OCI-LY7 (cell line): ENCODE measurements around the gene RPL28. TPM values are rescaled to one million over a fixed set of nuclear protein-coding genes. Genes with fewer than 3 reads are reported as not detected.

Experiments used
- BruUV-seq: library from RNA; stranded (reverse); fragments of 400-500 nt; replicated peaks from 2 replicates; lab custom pipeline; 2021; lab: Mats Ljungman, UMichigan
- CTCF ChIA-PET: fragments of 300-600 bp; sonication (Branson Sonifier 250); formaldehyde crosslinking; loops from one replicate; lab custom pipeline; 2022; ENCODE audit warnings: antibody characterized with exemption; ENCODE audit not compliant: unreplicated experiment; lab: Charles Lee
- POLR2A ChIA-PET: fragments of 300-600 bp; sonication (Branson Sonifier 250); formaldehyde crosslinking; loops from one replicate; lab custom pipeline; 2022; ENCODE audit warnings: antibody characterized with exemption; lab: Charles Lee
- DNase-seq: peaks from one replicate; pipeline ENCODE4 v3.0.0-alpha.2; 2015; ENCODE audit warnings: low spot score
- H2AFZ ChIP-seq: fragments of 200-600 bp; sonication (generic), shearing (Covaris generic); 2 replicates; pipeline ENCODE4 v1.6.1; 2014; ENCODE audit warnings: mild to moderate bottlenecking, antibody characterized with exemption, low read length, moderate library complexity
- H3K27ac ChIP-seq: fragments of 200-600 bp; sonication (generic); 2 replicates; pipeline ENCODE4 v1.5.1; 2014; ENCODE audit warnings: mixed run types, low read depth, mild to moderate bottlenecking, moderate library complexity, low read length, inconsistent platforms; ENCODE audit not compliant: poor library complexity, severe bottlenecking
- H3K36me3 ChIP-seq: fragments of 200-600 bp; sonication (generic); 2 replicates; pipeline ENCODE4 v1.6.1; 2014; ENCODE audit warnings: mild to moderate bottlenecking, antibody characterized with exemption, low read length, moderate library complexity, mixed read lengths; ENCODE audit not compliant: insufficient read depth
- H3K4me1 ChIP-seq: fragments of 200-600 bp; sonication (generic); 2 replicates; pipeline ENCODE4 v1.5.1; 2014; ENCODE audit warnings: mild to moderate bottlenecking, low read length; ENCODE audit not compliant: insufficient read depth, poor library complexity, severe bottlenecking
- H3K4me2 ChIP-seq: fragments of 200-600 bp; sonication (generic); 2 replicates; pipeline ENCODE4 v1.6.1; 2014; ENCODE audit warnings: mild to moderate bottlenecking, low read length
- H3K4me3 ChIP-seq: fragments of 200-600 bp; sonication (generic); 2 replicates; pipeline ENCODE4 v1.5.1; 2014; ENCODE audit warnings: mild to moderate bottlenecking, low read depth, low read length; ENCODE audit not compliant: poor library complexity, severe bottlenecking
- H3K79me2 ChIP-seq: fragments of 200-600 bp; sonication (generic); 2 replicates; pipeline ENCODE4 v1.6.1; 2016; ENCODE audit warnings: low read depth, mild to moderate bottlenecking, low read length, moderate library complexity, mixed read lengths; ENCODE audit not compliant: insufficient read depth
- H3K9me2 ChIP-seq: fragments of 200-600 bp; sonication (generic); 2 replicates; pipeline ENCODE4 v1.6.1; 2016; ENCODE audit warnings: mild to moderate bottlenecking, low read length, mixed read lengths; ENCODE audit not compliant: insufficient read depth
- H3K9me3 ChIP-seq: fragments of 200-600 bp; sonication (generic); 2 replicates; pipeline ENCODE4 v1.6.1; 2014; ENCODE audit warnings: mild to moderate bottlenecking, mixed run types, low read length, mixed read lengths
- H4K20me1 ChIP-seq: fragments of 200-600 bp; sonication (generic); 2 replicates; pipeline ENCODE4 v1.6.1; 2014; ENCODE audit warnings: mild to moderate bottlenecking, antibody characterized with exemption, low read length, moderate library complexity, mixed read lengths; ENCODE audit not compliant: insufficient read depth
- EZH2phosphoT487 ChIP-seq: fragments of 200-600 bp; sonication (generic); IDR thresholded peaks from 2 replicates; pipeline ENCODE4 v1.6.1; 2018; ENCODE audit warnings: low read depth, borderline replicate concordance, mild to moderate bottlenecking, mixed run types, antibody characterized with exemption, low read length, moderate library complexity, mixed read lengths
- intact Hi-C: fragments of 100-400 bp; cut with micrococcal nuclease; formaldehyde crosslinking; loops from one replicate; pipeline ENCODE4 v1.10.0; 2022; ENCODE audit not compliant: unreplicated experiment
- total RNA-seq, 2 experiments: library from RNA; depleted of rRNA in 1 of 2; stranded (reverse); fragments of >200 nt in 1 of 2; shearing (Covaris generic) in 1 of 2; gene quantifications; 2 replicates each; pipeline ENCODE4 v1.2.3, GENCODE V29; 2014 to 2022
- TF ChIP-seq, protein P1 (sequence below): fragments of 200-600 bp; sonication (generic); conservative IDR thresholded peaks from 2 replicates; pipeline ENCODE4 v1.5.1; 2014; ENCODE audit warnings: mild to moderate bottlenecking, antibody characterized with exemption, low read length, moderate library complexity, mixed read lengths

RPL28 gene
- total RNA-seq, 2 experiments from 2014 or later = 872 to 2,656 TPM

DNA sequence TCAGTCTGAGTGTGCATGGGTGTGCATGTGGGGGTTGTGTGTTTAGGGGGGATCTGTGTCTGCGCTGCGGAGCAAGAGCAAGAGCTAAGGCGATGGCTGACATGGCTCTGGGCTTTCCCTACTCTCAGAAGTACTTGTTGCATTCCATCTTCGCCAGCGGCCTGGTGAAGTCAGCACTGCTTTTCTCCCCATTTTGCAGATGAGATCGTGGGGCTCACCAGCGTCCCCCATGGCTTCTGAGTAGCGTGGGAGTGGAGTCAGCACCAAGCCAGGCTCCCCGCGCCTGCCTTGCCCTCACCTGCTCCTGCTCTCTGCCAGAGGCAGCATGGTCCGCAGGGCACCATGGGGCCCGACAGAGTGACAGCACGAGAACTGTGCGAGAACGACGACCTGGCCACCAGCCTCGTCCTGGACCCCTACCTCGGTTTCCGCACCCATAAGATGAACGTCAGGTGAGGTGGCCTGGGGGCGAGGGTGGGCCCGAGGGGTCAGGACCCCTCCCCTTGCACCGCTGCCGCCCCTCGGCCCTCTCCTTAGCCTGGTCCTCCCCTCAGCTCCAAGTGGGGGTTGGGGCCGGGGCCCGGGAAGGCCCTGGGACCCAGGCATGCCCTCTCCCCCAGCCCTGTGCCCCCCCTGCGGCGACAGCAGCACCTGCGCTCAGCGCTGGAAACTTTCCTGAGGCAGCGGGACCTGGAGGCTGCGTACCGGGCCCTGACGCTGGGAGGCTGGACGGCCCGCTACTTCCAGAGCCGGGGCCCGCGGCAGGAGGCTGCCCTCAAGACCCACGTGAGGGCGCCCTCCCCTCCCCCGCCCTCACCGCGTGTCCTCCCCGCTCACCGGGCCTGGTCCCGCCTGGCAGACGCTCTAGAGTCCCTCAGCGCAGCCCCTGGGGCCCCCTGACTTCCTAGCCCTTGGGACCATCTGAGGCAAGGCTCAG is 43.9 kb upstream of the RPL28 start:
- peak overlapping the region; percentile 89 for H3K4me3 ChIP-seq
- H4K20me1 ChIP-seq = no peaks in the 10 kb centered on the region
- peak overlapping the region; percentile 99 for H3K4me2 ChIP-seq
- intact Hi-C loops = loop anchor here (1.0 kb wide), 1 partner anchor 83 kb away; the partner anchor contains the start of gene PPP6R1
- no peaks in the 10 kb centered on the region for H3K9me3 ChIP-seq
- BruUV-seq = no TSS peak
- peaks cover 28% of the 10 kb centered on the region for H3K4me1 ChIP-seq
- TF ChIP-seq EZH2phosphoT487 = no peak
- TF ChIP-seq, protein P1, sequence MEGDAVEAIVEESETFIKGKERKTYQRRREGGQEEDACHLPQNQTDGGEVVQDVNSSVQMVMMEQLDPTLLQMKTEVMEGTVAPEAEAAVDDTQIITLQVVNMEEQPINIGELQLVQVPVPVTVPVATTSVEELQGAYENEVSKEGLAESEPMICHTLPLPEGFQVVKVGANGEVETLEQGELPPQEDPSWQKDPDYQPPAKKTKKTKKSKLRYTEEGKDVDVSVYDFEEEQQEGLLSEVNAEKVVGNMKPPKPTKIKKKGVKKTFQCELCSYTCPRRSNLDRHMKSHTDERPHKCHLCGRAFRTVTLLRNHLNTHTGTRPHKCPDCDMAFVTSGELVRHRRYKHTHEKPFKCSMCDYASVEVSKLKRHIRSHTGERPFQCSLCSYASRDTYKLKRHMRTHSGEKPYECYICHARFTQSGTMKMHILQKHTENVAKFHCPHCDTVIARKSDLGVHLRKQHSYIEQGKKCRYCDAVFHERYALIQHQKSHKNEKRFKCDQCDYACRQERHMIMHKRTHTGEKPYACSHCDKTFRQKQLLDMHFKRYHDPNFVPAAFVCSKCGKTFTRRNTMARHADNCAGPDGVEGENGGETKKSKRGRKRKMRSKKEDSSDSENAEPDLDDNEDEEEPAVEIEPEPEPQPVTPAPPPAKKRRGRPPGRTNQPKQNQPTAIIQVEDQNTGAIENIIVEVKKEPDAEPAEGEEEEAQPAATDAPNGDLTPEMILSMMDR = no peak
- H3K79me2 ChIP-seq = no peaks in the 10 kb centered on the region
- no peak for DNase-seq
- ChIA-PET POLR2A (no interaction called here), CTCF (no interaction called here)
- H2AFZ ChIP-seq = no peak overlapping the region
- no peaks in the 10 kb centered on the region for H3K9me2 ChIP-seq
- H3K36me3 ChIP-seq = no peaks in the 10 kb centered on the region
- H3K27ac ChIP-seq = no peak overlapping the region

DNA sequence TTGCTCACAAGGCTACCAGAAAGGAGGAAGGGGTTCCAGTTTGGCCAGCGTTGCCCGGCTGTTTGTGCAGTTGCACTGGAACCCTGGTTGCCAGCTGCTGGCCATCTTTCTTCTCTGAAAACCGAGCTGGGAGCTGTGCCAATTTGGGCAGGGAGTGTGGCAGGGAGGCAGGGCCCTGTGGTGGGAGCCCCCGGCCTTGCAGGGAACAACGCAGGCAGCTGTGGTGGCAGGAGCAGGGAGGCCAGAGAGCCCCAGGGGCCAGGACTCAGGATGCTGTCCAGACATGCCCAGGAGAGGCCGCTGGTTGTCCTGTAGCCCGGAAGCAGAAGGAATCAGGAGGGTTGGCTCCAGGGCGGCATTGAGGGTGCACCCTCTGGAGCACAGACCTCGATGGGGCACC is 41.3 kb upstream of the RPL28 start:
- H3K79me2 ChIP-seq = no peaks in the 10 kb centered on the region
- DNase-seq = no peak
- no peaks in the 10 kb centered on the region for H3K9me2 ChIP-seq
- ChIA-PET CTCF (no interaction called here), POLR2A (interaction anchor here (0.7 kb wide), 1 partner anchor 42 kb away, joined by 3 read pairs; no protein-coding TSS in a partner anchor)
- H3K9me3 ChIP-seq = no peaks in the 10 kb centered on the region
- no peak overlapping the region for H3K27ac ChIP-seq
- intact Hi-C loops = no loop called here
- H3K36me3 ChIP-seq = no peaks in the 10 kb centered on the region
- peaks cover 18% of the 10 kb centered on the region for H3K4me1 ChIP-seq
- no peak overlapping the region for H2AFZ ChIP-seq
- H4K20me1 ChIP-seq = no peaks in the 10 kb centered on the region
- TF ChIP-seq, protein P1 = no peak
- TF ChIP-seq EZH2phosphoT487 = no peak
- no TSS peak for BruUV-seq
- no peak overlapping the region for H3K4me3 ChIP-seq
- H3K4me2 ChIP-seq = no peak overlapping the region
